GM23248 (cell line): ENCODE results near the gene MRTFA. TPM values are rescaled to one million over a fixed set of nuclear protein-coding genes. Genes with fewer than 3 reads are reported as not detected.
A peak's percentile ranks its signal among the peaks of the same experiment; 100 is the strongest.

Experiments used
- DNase-seq: peaks from one replicate; pipeline ENCODE4 v3.0.0-alpha.2; 2015
- H2AFZ ChIP-seq: fragments of 200-600 bp; sonication (generic); 2 replicates; pipeline ENCODE4 v1.6.1; 2016; ENCODE audit warnings: antibody characterized with exemption
- H3F3A ChIP-seq: fragments of 200-600 bp; sonication (generic); 2 replicates; pipeline ENCODE4 v1.6.1; 2016; ENCODE audit warnings: mild to moderate bottlenecking, antibody characterized with exemption, mixed run types; ENCODE audit not compliant: insufficient read depth
- H3K27ac ChIP-seq: fragments of 200-600 bp; sonication (generic); 2 replicates; pipeline ENCODE4 v1.5.1; 2016; ENCODE audit warnings: mild to moderate bottlenecking
- H3K27me3 ChIP-seq: fragments of 200-600 bp; sonication (generic); replicated peaks from 2 replicates; pipeline ENCODE4 v1.6.1; 2016; ENCODE audit warnings: mild to moderate bottlenecking; ENCODE audit not compliant: insufficient read depth
- H3K36me3 ChIP-seq: fragments of 200-600 bp; sonication (generic); 2 replicates; pipeline ENCODE4 v1.6.1; 2016; ENCODE audit warnings: low read depth, mild to moderate bottlenecking
- H3K4me1 ChIP-seq: fragments of 200-600 bp; sonication (generic); 2 replicates; pipeline ENCODE4 v1.6.1; 2016; ENCODE audit warnings: mild to moderate bottlenecking; ENCODE audit not compliant: insufficient read depth
- H3K4me2 ChIP-seq: fragments of 200-600 bp; sonication (generic); one replicate; pipeline ENCODE4 v1.6.1; 2016; ENCODE audit warnings: mild to moderate bottlenecking; ENCODE audit not compliant: unreplicated experiment
- H3K4me3 ChIP-seq: fragments of 200-600 bp; sonication (generic); 2 replicates; pipeline ENCODE4 v1.5.1; 2016; ENCODE audit warnings: mild to moderate bottlenecking
- H3K79me2 ChIP-seq: fragments of 200-600 bp; sonication (generic); 2 replicates; pipeline ENCODE4 v1.6.1; 2016; ENCODE audit warnings: mild to moderate bottlenecking; ENCODE audit not compliant: insufficient read depth
- H3K9ac ChIP-seq: fragments of 200-600 bp; sonication (generic); 2 replicates; pipeline ENCODE4 v1.6.1; 2016; ENCODE audit warnings: mild to moderate bottlenecking
- H3K9me2 ChIP-seq: fragments of 200-600 bp; sonication (generic); 2 replicates; pipeline ENCODE4 v1.6.1; 2016; ENCODE audit warnings: mixed run types, mild to moderate bottlenecking, moderate library complexity; ENCODE audit not compliant: insufficient read depth
- H3K9me3 ChIP-seq: fragments of 200-600 bp; sonication (generic); one replicate; pipeline ENCODE4 v1.6.1; 2017; ENCODE audit warnings: low read depth
- H4K20me1 ChIP-seq: fragments of 200-600 bp; sonication (generic); 2 replicates; pipeline ENCODE4 v1.6.0; 2016; ENCODE audit not compliant: insufficient read depth
- EZH2 ChIP-seq: fragments of 200-600 bp; sonication (generic); IDR thresholded peaks from 2 replicates; pipeline ENCODE4 v1.6.1; 2018; ENCODE audit warnings: antibody characterized with exemption, mild to moderate bottlenecking; ENCODE audit not compliant: insufficient read depth, poor library complexity, severe bottlenecking
- EZH2phosphoT487 ChIP-seq: fragments of 200-600 bp; sonication (generic); IDR thresholded peaks from 2 replicates; pipeline ENCODE4 v1.6.1; 2018; ENCODE audit warnings: antibody characterized with exemption, moderate library complexity, mild to moderate bottlenecking, low read depth; ENCODE audit not compliant: insufficient read depth
- WGBS, 2 experiments: methylation state at CpG; one replicate each; pipeline ENCODE4 v1.1.6; 2015 to 2017; ENCODE audit warnings: low lambda C conversion rate in 2 of 2, low coverage in 1 of 2; ENCODE audit errors: missing lambda C conversion rate in 2 of 2; 5-methylcytosine and 5-hydroxymethylcytosine counted together
- in situ Hi-C: fragments of 300-500 bp; cut with MboI; formaldehyde crosslinking; loops from 2 replicates; pipeline ENCODE4 v1.15.0; 2020
- polyA plus RNA-seq: library from polyadenylated mRNA; unstranded; fragments of >200 nt; fragmentation: Nextera tagmentation; extraction: Ambion mirVana; gene quantifications from 2 replicates; pipeline ENCODE4 v1.2.1, GENCODE V29; 2016
- total RNA-seq: library from RNA; depleted of rRNA; stranded (reverse); fragments of >200 nt; shearing (Covaris generic); gene quantifications from 2 replicates; pipeline ENCODE4 v1.2.3, GENCODE V29; 2014

MRTFA gene
- total and polyA plus RNA-seq, 2 experiments from 2014 or later, result 24.2 to 49.2 TPM

- H3K36me3 ChIP-seq, result no peaks in the 10 kb centered on the region
- WGBS, 2 experiments, result 33 to 42% methylated on average over 2 of the region's 2 CpGs
- H3F3A ChIP-seq, result peaks cover 6% of the 10 kb centered on the region; the same call in 1 of the 2 replicates
- DNase-seq, result peak; percentile 49
- TF ChIP-seq EZH2phosphoT487, result no peak
- no peak for TF ChIP-seq EZH2
- no peak overlapping the region for H3K4me3 ChIP-seq
- in situ Hi-C loops, result no loop called here
- H3K79me2 ChIP-seq, result peaks cover 94% of the 10 kb centered on the region
- peak overlapping the region; percentile 55 for H3K27ac ChIP-seq
- no peaks in the 10 kb centered on the region for H3K9me2 ChIP-seq
- H3K4me1 ChIP-seq, result peaks cover 15% of the 10 kb centered on the region
- H3K27me3 ChIP-seq, result no peaks in the 10 kb centered on the region
- peak overlapping the region; percentile 16; the same call in 1 of the 2 replicates for H3K9ac ChIP-seq
- H3K4me2 ChIP-seq, result peak overlapping the region; percentile 32
- H2AFZ ChIP-seq, result no peak overlapping the region
- H4K20me1 ChIP-seq, result no peaks in the 10 kb centered on the region
- H3K9me3 ChIP-seq, result peaks cover 3% of the 10 kb centered on the region
Observed at GRCh38 chr22:40572976-40573375, 63.5 kb downstream of the MRTFA start.

GRCh38 chr22:40571887-40572286 is 64.6 kb downstream of the MRTFA start:
- peaks cover 26% of the 10 kb centered on the region for H3K4me1 ChIP-seq
- no peak overlapping the region for H3K4me2 ChIP-seq
- H3K36me3 ChIP-seq, result no peaks in the 10 kb centered on the region
- TF ChIP-seq EZH2 (no peak), EZH2phosphoT487 (no peak)
- H3K4me3 ChIP-seq, result no peak overlapping the region
- in situ Hi-C loops, result no loop called here
- H4K20me1 ChIP-seq, result no peaks in the 10 kb centered on the region
- H2AFZ ChIP-seq, result no peak overlapping the region
- 97 to 100% methylated on average over 2 to 3 of the region's 3 CpGs for WGBS, 2 experiments
- no peak for DNase-seq
- no peaks in the 10 kb centered on the region for H3K9me2 ChIP-seq
- H3F3A ChIP-seq, result peaks cover 6% of the 10 kb centered on the region; the same call in 1 of the 2 replicates
- peaks cover 3% of the 10 kb centered on the region for H3K9me3 ChIP-seq
- no peak overlapping the region for H3K27ac ChIP-seq
- H3K79me2 ChIP-seq, result peaks cover 94% of the 10 kb centered on the region
- no peaks in the 10 kb centered on the region for H3K27me3 ChIP-seq
- H3K9ac ChIP-seq, result no peak overlapping the region

- TF ChIP-seq EZH2 (no peak), EZH2phosphoT487 (no peak)
- Histone ChIP-seq H3K36me3 (no peaks in the 10 kb centered on the region; the same call in 1 of the 2 replicates), H3K4me2 (peak overlapping the region; percentile 40), H2AFZ (no peak overlapping the region), H3K9ac (no peak overlapping the region), H4K20me1 (no peaks in the 10 kb centered on the region), H3K9me3 (peaks cover 3% of the 10 kb centered on the region), H3F3A (peaks cover 6% of the 10 kb centered on the region; the same call in 1 of the 2 replicates), H3K4me1 (peaks cover 22% of the 10 kb centered on the region), H3K27me3 (no peaks in the 10 kb centered on the region), H3K27ac (no peak overlapping the region), H3K79me2 (peaks cover 95% of the 10 kb centered on the region), H3K4me3 (no peak overlapping the region), H3K9me2 (no peaks in the 10 kb centered on the region)
- WGBS, 2 experiments, result 95 to 100% methylated on average over 1 of the region's 1 CpG
- DNase-seq, result no peak
- in situ Hi-C loops, result no loop called here
Observed at GRCh38 chr22:40567626-40568328, 68.7 kb downstream of the MRTFA start.

GRCh38 chr22:40567106-40567505 is 69.4 kb downstream of the MRTFA start:
- DNase-seq, result peak; percentile 42
- H3K4me1 ChIP-seq, result peaks cover 22% of the 10 kb centered on the region
- H3F3A ChIP-seq, result peaks cover 4% of the 10 kb centered on the region; the same call in 1 of the 2 replicates
- TF ChIP-seq EZH2, result no peak
- H3K27ac ChIP-seq, result no peak overlapping the region
- H3K4me2 ChIP-seq, result peak overlapping the region; percentile 40
- H3K4me3 ChIP-seq, result no peak overlapping the region
- 93 to 100% methylated on average over 3 of the region's 3 CpGs for WGBS, 2 experiments
- no peaks in the 10 kb centered on the region; the same call in 1 of the 2 replicates for H3K36me3 ChIP-seq
- peaks cover 94% of the 10 kb centered on the region for H3K79me2 ChIP-seq
- no peak overlapping the region for H2AFZ ChIP-seq
- in situ Hi-C loops, result no loop called here
- H3K27me3 ChIP-seq, result no peaks in the 10 kb centered on the region
- no peaks in the 10 kb centered on the region for H3K9me3 ChIP-seq
- H3K9ac ChIP-seq, result no peak overlapping the region
- H3K9me2 ChIP-seq, result no peaks in the 10 kb centered on the region
- no peaks in the 10 kb centered on the region for H4K20me1 ChIP-seq
